ENCODE measurements around the gene LPP.

DNA sequence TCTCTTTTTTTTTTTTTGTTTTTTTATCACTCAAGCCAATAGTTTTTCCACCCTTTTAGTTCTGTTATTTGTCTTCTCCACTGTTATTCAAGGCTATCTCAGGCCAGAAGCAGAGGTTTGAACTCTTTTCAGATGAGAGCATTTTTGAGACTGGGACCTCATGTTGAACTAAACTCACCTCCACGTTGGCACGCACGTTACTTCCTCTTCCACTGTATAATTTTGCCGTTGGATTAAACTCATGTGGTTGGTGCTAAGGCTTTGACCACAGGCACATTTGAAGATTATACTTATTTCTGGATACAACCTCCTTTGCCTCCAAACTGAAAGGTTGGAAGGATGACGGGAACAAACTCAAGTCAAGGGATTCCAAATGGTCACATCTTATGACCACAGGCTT lies 516.5 kb downstream of the LPP start:
- no peak for TF ChIP-seq TAF1 (IDR thresholded peaks at IDR 0.05; ENCODE audit: control insufficient read depth, extremely low read depth, insufficient read depth, low read length, severe bottlenecking)
- TF ChIP-seq EP300 (IDR thresholded peaks at IDR 0.05; ENCODE audit: low read length), result no peak
- TF ChIP-seq ZNF12 (CRISPR knock-in tag; IDR thresholded peaks at IDR 0.05), result no peak
- TF ChIP-seq, protein P1, sequence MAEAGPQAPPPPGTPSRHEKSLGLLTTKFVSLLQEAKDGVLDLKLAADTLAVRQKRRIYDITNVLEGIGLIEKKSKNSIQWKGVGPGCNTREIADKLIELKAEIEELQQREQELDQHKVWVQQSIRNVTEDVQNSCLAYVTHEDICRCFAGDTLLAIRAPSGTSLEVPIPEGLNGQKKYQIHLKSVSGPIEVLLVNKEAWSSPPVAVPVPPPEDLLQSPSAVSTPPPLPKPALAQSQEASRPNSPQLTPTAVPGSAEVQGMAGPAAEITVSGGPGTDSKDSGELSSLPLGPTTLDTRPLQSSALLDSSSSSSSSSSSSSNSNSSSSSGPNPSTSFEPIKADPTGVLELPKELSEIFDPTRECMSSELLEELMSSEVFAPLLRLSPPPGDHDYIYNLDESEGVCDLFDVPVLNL (CRISPR knock-in tag; IDR thresholded peaks at IDR 0.05; ENCODE audit: low read depth), result no peak
- TF ChIP-seq RAD21 (CRISPR knock-in tag; conservative IDR thresholded peaks at IDR 0.05 in 1 of 2, IDR thresholded peaks at IDR 0.05 in 1 of 2), result no peak
- TF ChIP-seq PTBP1 (IDR thresholded peaks at IDR 0.05; ENCODE audit: low read depth, low read length), result no peak
- TF ChIP-seq ZBTB1 (CRISPR knock-in tag; IDR thresholded peaks at IDR 0.05; ENCODE audit: borderline replicate concordance, low read depth), result no peak
- no peak for TF ChIP-seq POLR2A (conservative IDR thresholded peaks at IDR 0.05)
- TF ChIP-seq ZNF431 (CRISPR knock-in tag; IDR thresholded peaks at IDR 0.05), result no peak
- TF ChIP-seq, protein P2, sequence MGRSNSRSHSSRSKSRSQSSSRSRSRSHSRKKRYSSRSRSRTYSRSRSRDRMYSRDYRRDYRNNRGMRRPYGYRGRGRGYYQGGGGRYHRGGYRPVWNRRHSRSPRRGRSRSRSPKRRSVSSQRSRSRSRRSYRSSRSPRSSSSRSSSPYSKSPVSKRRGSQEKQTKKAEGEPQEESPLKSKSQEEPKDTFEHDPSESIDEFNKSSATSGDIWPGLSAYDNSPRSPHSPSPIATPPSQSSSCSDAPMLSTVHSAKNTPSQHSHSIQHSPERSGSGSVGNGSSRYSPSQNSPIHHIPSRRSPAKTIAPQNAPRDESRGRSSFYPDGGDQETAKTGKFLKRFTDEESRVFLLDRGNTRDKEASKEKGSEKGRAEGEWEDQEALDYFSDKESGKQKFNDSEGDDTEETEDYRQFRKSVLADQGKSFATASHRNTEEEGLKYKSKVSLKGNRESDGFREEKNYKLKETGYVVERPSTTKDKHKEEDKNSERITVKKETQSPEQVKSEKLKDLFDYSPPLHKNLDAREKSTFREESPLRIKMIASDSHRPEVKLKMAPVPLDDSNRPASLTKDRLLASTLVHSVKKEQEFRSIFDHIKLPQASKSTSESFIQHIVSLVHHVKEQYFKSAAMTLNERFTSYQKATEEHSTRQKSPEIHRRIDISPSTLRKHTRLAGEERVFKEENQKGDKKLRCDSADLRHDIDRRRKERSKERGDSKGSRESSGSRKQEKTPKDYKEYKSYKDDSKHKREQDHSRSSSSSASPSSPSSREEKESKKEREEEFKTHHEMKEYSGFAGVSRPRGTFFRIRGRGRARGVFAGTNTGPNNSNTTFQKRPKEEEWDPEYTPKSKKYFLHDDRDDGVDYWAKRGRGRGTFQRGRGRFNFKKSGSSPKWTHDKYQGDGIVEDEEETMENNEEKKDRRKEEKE (IDR thresholded peaks at IDR 0.05; ENCODE audit: borderline replicate concordance in 1 of 2, control insufficient read depth in 1 of 2, low read depth in 2 of 2, low read length in 1 of 2), result no peak
- TF ChIP-seq HNRNPK (IDR thresholded peaks at IDR 0.05; ENCODE audit: low read depth, low read length, poor library complexity, severe bottlenecking), result no peak
- no peak for TF ChIP-seq ARID1B (IDR thresholded peaks at IDR 0.05)
- TF ChIP-seq ZFX (CRISPR knock-in tag; IDR thresholded peaks at IDR 0.05), result no peak

Data from K562 (cell line).